Left renal pelvis (tissue), 4 donors: ENCODE results near the gene INPP5D. TPM values are rescaled to one million over a fixed set of nuclear protein-coding genes. Genes with fewer than 3 reads are reported as not detected.
"Not testable (repeated sequence)": the region's sequence is repeated elsewhere in the genome, so short reads cannot be mapped to it uniquely, and the experiment has no call there.

Experiments used
- DNase-seq, 4 donors: peaks; one replicate each; pipeline ENCODE4 v3.0.0-alpha.2; 2013; ENCODE audit warnings: low read depth in 4 of 4, low spot score in 3 of 4
- polyA plus RNA-seq, 4 donors: library from polyadenylated mRNA; unstranded; fragments of 120-200 nt; gene quantifications; one replicate each; pipeline ENCODE4 v1.2.1, GENCODE V29; 2013; ENCODE audit not compliant: insufficient read length in 4 of 4

The INPP5D gene
- polyA plus RNA-seq, 4 donors = 6.0 to 7.8 (median 7.0) TPM

GRCh38 chr2:233163486-233164103 lies 103.5 kb downstream of the INPP5D start:
- peak in 1 of 4 donors; percentile 3 for DNase-seq

- no peak for DNase-seq
Observed at GRCh38 chr2:233164128-233164635, 104.0 kb downstream of the INPP5D start.

- DNase-seq = no peak
Observed at GRCh38 chr2:233164967-233165366, 104.8 kb downstream of the INPP5D start.

GRCh38 chr2:233165543-233165894 lies 105.4 kb downstream of the INPP5D start:
- no peak for DNase-seq

- DNase-seq = no peak
Observed at GRCh38 chr2:233165895-233166661, 105.9 kb downstream of the INPP5D start.

GRCh38 chr2:233168445-233168844 lies 108.3 kb downstream of the INPP5D start:
- no peak for DNase-seq

GRCh38 chr2:233168919-233169318 lies 108.8 kb downstream of the INPP5D start:
- DNase-seq = no peak

- no peak for DNase-seq
Observed at GRCh38 chr2:233171344-233171743, 111.2 kb downstream of the INPP5D start.

GRCh38 chr2:233173115-233173514 lies 113.0 kb downstream of the INPP5D start:
- DNase-seq = no peak

GRCh38 chr2:233174137-233174536 lies 114.0 kb downstream of the INPP5D start:
- no peak for DNase-seq

- DNase-seq = no peak
Observed at GRCh38 chr2:233178994-233179847, 119.1 kb downstream of the INPP5D start.

- DNase-seq = no peak
Observed at GRCh38 chr2:233179848-233180366, 119.8 kb downstream of the INPP5D start.

GRCh38 chr2:233183869-233184418 lies 123.8 kb downstream of the INPP5D start:
- no peak for DNase-seq

GRCh38 chr2:233184669-233185068 lies 124.5 kb downstream of the INPP5D start:
- DNase-seq = no peak

GRCh38 chr2:233185330-233185729 lies 125.2 kb downstream of the INPP5D start:
- no peak for DNase-seq

GRCh38 chr2:233185963-233186362 lies 125.8 kb downstream of the INPP5D start:
- no peak for DNase-seq

- no peak for DNase-seq
Observed at GRCh38 chr2:233186851-233187250, 126.7 kb downstream of the INPP5D start.

- no peak for DNase-seq
Observed at GRCh38 chr2:233189025-233189424, 128.9 kb downstream of the INPP5D start.

GRCh38 chr2:233191016-233191415 lies 130.9 kb downstream of the INPP5D start:
- not testable (repeated sequence) for DNase-seq

- DNase-seq = no peak
Observed at GRCh38 chr2:233193738-233194137, 133.6 kb downstream of the INPP5D start.

GRCh38 chr2:233195027-233195426 lies 134.9 kb downstream of the INPP5D start:
- no peak for DNase-seq
